Transverse colon (tissue), 4 donors: ENCODE measurements around the gene KRT80.

ENCODE experiments used
- CTCF ChIP-seq, 5 experiments: fragments of 200-600 bp in 3 of 5; fragments of 450-650 bp in 2 of 5; sonication (generic) in 3 of 5; IDR thresholded peaks; 1 replicate in 2 of 5; 2 replicates in 3 of 5; pipeline ENCODE4 v1.5.1; 2016 to 2017; ENCODE audit warnings: antibody characterized with exemption in 5 of 5, inconsistent platforms in 3 of 5, mild to moderate bottlenecking in 2 of 5, moderate library complexity in 1 of 5
- EP300 ChIP-seq: sonication (generic); formaldehyde crosslinking; IDR thresholded peaks from one replicate; pipeline ENCODE4 v1.6.1; 2017; ENCODE audit warnings: antibody characterized with exemption, low read depth
- POLR2AphosphoS5 ChIP-seq, 3 donors: sonication (generic); formaldehyde crosslinking; IDR thresholded peaks; one replicate each; pipeline ENCODE4 v1.6.1; 2016; ENCODE audit warnings: antibody characterized with exemption in 3 of 3

DNA sequence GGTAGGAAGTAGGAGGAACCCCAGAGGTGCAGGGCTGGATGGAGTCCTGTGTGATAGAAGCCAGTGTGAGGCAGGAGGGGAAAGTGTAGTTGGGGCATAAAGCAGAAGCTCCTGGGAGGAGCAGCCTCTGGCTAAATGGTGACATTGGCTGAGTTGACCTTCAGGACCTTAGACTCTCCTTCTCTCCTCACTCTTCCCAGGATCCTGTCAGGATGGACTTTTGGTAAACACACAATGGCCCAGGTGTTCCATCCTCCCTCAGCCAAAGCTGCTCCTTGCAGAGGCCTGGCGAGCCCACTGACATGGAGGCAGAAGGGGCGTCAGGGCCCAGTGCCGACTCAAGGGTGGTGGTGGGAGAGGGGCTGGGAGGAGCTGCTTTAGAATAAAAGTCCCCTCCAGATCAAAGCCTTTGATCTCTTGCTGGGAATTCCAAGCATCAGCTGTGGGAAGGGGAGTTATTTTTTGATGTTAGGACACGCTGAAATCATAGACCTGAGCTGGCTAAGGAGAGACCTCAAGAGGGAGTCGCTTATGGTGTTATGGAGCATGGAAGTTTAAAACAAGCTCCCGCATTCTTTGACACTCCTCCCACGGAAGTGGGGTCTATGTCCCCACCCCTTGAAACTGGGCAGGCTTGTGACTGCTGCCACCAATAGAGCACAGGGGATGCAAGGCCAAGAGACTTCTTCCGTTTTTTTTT, 68.2 kb downstream of the KRT80 start:
- TF ChIP-seq POLR2AphosphoS5 (IDR thresholded peaks at IDR 0.05), result no peak
- TF ChIP-seq CTCF (IDR thresholded peaks at IDR 0.05), result no peak
- no peak for TF ChIP-seq EP300
